HTERT RPE-1 (cell line): ENCODE results near the gene PLA2G15.

Source experiments
- in situ Hi-C: fragments of 300-500 bp; cut with MboI; formaldehyde crosslinking; loops from 4 replicates; pipeline ENCODE4 v1.14.3; 2020; ENCODE audit warnings: low sequenced_read_pairs

Gene PLA2G15

DNA sequence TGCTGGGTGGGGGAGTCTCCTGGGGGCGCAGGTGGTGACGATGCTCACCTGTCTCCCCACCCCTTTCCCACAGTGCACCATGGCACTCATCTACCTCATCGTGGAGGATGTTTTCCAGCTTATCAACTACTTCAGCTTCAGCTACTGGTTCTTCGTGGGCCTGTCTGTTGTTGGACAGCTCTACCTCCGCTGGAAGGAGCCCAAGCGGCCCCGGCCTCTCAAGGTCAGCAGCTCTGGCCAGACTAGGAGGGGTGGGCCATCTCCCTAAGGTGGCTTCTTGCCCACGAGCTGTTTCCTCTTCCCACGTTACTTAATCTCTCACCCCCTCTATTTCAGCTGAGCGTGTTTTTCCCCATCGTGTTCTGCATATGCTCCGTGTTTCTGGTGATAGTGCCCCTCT is 51.1 kb downstream of the PLA2G15 start:
- in situ Hi-C loops: no loop called here

DNA sequence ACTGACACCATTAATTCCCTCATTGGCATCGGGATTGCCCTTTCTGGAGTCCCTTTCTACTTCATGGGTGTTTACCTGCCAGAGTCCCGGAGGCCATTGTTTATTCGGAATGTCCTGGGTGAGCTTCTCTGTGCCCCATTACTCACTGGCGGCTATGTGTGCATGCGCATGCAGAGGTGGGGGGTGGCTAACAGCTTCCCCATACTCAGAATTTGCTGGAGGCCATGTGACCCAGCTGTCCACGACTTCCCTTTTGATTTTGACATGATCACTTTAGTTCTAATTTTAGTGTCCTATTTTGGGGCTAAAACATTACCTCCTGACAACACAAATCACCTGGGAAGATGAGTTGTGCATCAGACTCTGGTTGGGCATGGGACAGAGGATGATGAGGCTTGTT is 51.5 kb downstream of the PLA2G15 start:
- in situ Hi-C loops: no loop called here

DNA sequence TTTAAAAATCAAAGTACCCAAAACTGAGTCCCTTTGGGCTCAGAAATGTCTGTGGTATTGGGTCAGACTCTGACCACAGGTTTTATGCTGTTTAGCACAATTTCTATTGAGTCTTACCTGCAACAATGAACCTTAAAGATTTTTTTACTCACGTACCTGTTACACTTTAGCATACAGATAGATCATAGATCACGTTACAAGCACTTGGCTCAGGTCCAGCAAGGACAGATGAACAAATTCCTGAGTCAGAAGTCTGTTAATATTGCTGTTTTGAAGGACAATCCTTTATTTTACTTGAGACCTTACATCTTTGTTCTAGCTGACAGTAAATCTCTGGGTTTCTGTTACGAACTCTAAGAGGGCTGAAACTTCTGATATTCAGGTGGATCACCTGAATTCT is 52.7 kb downstream of the PLA2G15 start:
- in situ Hi-C loops: no loop called here

DNA sequence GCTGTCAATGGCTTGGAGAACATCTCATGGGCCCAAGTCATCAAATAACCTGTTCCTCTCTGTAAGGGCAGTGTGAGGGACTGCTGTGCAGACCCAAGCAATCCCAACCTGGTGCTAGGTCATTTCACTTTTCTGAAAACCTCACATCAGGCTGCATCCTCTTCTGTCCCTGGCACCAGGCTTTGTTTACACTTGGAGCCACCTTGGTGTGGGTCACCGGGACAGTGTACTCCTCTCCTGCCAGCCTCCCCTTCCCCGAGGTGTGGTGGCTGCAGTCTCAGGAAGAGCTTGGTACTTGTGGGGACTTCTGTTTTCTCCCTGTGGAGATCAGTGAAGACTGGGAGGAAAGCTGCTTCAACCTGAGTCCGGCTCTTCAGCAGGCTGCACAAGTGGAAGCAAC is 53.1 kb downstream of the PLA2G15 start:
- in situ Hi-C loops: no loop called here

DNA sequence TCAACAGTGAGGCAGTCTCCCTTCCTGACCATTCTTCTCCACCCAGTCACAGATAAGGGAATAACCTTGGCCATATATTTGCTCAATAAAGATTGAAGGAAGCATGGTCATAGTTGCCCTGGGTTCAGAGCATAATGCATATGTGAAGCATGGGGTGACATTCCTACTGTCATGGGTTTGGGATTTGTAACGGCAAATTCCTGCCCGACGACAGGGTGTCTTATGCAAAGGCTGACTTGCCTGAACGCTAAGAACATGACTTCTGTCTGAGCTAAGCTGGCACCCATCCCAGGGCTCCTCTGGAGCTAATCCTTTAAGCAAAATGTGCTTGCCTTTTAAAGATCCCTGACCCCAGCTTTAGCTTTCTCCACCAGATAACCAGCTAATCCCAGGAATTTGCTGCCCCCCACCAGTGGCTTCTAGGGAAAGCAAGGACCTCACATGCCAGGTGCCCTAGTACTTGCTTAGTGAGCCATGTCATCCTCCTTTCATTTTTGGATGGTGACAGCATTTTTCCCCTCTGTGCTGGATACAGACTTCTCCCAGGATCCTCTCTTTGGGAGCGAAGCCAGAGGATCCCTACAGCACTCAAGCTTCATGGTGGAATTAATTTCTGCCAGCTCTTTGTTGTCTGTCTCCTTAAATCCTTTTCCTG is 53.9 kb downstream of the PLA2G15 start:
- in situ Hi-C loops: no loop called here

DNA sequence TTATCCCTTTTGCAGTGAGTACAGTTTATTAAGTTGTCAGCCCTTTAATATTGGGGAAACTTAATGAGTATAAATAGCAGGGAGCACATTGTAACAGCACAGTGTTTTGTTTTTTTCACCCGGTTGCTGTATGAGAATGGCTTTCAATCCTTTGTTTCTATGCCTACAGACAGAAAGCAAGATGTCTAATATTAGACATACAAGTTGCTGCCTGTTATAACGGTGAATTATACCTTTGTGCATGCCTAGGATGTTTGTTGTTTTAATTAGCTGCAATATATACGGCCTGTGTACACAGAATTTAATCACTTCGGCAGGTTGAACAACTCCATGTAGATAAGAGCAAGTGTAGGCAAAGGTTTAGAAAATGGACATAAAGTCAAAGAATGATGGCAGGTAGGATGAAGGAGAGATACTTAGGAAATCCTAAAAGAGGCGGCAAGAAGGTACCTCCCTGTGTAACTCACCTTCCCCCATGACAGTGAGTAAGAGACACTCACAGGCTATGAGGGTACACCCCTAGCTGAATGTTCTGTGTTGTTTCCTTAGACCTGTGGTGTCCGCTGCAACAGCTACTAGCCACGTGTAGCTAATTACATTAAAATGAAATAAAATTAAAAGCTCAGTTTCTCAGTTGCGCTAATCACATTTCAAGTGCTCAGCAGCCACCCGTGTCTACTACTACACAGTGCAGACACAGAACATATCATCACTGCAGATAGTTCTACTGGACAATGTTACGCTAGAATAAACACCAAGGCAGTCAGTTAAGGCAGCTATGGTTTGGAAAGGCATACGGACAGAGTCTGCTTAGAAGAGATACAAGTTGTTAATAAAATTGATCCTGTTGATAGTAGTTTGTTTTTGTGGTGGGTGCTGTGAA is 54.6 kb downstream of the PLA2G15 start:
- in situ Hi-C loops: no loop called here

DNA sequence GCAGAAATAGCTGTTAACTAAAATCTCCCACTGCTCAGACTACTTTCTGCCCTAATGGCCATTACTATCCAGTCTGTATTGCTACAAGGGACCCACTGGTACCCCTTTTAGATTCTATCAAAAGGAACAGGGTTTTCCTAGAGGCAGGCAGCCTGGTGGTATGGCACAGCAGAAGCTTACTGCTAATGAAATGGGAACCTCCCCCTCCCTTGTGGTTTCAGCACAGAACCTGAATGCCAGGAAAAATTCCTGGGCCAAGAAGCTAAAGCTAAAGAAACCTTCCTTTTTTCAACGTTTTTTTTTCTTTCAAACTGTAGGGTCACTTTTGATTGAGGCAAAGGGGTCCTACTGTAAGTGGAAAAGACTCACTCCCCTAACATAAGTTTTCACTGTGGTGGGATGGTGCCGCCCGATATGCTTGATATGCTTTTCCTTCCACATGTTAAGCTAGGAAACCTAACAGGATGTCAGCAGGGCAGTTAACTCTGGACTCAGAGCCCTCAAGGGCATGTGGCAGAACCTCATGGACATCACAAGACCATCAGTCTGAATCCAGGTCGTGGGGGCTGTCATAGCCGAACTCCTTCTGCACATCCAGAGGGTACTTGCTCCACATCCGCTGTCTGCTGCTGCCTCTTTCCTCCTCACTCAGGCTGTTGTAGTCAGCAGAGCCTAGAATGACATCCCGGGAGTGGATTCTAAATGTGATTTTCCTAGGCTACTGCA is 55.7 kb downstream of the PLA2G15 start:
- in situ Hi-C loops: no loop called here

DNA sequence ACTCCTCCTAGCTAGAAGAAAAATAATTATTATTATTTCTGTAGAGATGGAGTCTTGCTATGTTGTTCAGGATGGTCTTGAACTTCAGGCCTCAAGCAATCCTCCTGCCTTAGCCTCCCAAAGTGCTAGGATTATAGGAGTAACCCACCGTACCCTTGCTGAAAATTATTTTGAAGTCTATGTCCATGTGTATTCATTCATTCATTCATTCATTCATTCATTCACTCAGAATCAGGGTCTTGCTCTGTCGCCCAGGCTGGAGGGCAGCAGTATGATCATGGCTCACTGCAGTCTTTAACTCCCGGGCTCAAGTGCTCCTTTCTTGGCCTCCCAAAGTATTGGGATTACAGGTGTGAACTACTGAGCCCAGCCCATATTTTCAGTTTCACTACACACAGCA is 61.5 kb downstream of the PLA2G15 start:
- in situ Hi-C loops: no loop called here

DNA sequence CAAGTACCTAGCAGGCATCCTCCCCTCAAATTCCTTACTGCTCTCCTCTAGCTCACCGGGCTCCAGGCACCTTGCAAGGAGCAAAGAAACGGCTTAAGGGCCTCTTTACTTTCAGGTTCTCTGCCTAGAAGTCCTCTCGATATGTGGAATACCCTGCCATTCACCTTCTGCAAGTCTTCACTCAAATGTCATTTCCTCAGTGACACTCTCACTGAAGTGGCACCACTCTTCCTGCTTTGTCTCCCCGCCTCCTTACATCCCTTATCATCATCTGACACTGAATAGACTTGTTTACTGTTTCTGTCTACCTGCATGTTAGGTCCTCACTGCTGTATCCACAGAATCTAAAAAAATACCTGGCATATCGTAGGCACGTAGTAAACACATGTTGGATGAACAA is 64.6 kb downstream of the PLA2G15 start:
- in situ Hi-C loops: no loop called here

DNA sequence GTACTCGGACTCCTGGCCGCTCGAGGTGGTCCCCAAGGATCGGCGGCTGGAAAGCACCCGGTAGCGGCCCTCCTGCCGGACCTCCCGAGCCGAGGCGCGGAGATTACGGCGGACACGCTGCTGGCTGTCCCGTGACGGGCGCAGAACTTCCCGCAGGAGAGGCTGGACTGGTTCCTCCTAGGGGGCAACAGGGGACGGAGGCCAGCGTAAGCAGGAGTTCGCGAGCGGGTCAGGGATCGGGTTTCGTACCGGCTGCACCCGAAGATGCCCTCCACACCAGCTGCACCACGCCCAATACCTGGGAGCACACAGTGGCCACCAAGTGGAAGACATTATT is 65.2 kb downstream of the PLA2G15 start:
- in situ Hi-C loops: no loop called here
